HK-2 (cell line): ENCODE results near the gene TSPEAR.
"Not testable (repeated sequence)": the region's sequence is repeated elsewhere in the genome, so short reads cannot be mapped to it uniquely, and the experiment has no call there.

Experiments used
- DNase-seq: peaks from one replicate; pipeline ENCODE4 v3.0.0-alpha.2; 2018; ENCODE audit not compliant: unreplicated experiment

TSPEAR gene

DNA sequence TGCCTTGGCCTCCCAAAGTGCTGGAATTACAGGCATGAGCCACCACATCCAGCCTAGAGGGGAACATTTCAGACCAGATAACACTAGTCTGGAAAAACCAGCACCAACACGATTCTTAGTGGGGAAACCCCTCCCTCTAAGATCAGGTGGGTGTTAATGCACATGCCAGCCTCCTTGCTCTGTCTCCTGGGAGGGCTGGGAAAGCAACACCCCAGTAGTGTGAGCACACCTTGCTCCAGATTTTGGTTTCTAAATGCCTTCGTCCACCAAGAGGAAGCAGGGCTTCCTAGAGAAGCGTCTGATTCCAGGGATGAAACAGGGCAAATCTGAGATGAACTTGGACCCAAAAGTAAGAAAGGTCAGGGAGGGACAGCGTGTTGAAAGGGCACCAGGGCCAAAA, 140.1 kb downstream of the TSPEAR start:
- no peak for DNase-seq

DNA sequence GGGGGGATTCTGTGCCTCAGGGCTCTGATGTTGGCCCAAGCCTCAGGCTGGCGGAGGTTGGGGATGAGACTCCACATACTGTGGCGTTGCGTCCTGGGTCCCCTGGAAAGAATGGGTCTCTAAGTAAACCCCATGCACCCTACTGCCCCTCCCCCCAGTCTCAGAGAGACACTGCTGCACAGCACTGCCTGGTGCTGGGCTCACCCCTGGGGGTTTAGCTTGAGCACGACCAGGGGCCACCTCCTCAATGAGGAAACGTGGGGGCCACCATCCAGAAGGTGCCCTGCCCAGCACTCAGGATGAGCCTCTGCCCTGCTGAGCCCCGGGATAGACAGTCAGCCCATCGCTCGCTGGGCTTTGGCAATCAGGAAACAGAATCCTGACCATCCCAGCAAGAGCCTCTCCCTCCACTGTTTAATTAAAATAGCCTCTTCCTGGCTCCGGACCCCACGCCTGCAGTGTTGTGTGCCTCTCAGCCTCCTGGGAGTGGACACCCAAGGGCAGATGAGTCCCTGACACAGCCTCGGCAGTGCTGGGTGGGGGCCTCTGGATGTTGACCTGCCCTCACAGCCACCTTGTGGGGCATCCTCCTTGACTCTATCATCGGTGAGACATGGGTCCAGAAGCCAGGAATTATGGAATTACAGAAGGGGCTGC, 141.4 kb downstream of the TSPEAR start:
- DNase-seq: no peak

DNA sequence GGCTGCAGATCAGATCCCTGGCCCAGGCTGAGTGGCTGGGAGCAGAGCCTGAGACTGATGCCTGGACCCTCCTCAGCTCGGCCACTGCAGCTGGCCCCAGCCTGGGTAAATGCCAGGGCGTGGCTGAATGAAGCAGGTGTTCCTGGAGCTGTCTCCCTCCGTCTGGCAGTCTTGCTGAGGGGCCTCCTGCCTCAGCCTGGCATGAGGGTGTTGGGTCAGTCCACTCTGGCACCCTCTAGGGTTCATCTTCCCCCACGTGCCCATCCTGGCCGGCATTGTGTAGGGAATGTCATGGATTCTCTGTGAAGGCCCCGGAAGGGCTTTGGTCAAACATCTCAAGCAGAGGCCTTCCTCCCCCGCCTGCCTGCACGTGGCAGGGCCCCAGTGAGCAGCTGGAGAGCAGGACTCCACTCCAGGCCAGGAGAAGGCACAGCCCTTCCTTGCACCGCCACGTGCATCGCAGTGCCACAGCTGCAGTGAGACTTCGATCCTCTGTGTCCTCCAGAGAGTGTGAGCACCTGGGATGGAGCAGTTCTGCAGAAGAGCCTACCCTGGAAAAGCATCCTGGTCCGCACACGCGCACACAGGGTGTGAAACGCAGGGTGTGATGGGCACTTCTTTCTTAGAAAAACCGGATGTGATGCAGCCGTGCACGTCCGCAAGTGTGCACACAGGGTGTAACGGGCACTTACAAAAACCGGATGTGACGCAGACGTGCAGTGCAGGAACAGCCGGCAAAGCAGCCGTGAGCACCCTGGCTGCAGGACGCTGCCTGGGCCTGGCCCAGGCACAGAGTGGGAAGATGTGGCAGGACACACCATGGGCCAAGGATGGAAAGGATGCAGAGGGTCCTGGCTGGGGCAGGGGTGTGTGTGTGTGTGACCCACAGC, 142.5 kb downstream of the TSPEAR start:
- DNase-seq: no peak

DNA sequence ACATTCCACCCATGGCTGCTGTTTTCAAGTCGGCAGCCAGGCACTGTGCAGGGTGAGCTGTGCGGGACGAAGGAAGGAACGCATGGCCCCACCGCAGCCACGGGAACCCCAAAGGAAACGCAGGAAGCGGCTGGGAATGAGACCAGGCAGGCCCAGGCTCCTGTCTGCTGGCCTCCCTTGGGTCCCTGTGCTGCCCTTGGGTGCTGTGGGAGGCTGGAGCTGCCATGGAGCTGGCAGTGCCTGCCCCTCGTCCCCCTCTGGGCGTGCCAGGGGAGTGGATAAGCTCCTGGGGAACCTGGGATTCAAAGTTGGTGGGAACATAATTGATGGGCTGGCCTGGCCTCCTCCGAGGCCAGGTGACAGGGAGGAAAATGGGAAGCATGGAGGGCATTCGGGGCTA, 143.1 kb downstream of the TSPEAR start:
- DNase-seq: no peak

DNA sequence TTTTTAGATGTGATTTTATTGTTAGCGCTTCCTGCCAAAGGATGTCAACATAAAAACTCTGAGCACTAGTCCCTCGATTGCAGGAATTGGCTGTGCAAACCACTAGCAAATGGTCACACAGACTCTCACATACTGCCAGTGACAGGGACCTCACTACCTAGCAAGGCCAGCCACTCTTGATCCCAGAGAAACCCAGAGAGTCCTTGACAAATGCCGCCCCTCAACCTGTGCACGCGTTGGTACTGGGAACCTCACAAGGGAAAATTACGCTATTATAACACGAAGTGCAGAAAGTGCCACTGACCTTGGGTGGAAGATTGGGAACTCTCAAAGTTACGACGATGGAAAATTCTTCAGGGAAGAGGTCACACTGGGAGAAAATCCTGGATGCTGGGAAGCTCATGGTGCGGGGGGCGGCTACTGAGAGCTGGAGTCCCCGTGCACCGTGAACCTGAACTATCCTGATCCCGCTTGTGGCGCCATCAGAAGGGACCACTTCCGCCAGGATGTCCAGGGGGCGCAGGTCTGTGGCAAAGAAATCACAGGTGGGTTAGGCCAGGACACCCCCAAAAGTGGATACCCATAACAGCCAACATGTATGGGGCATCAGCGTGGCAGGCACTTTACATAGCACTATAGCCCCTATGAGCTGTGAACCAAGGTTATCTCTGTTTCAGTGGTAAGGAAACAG, 143.7 kb downstream of the TSPEAR start:
- no peak for DNase-seq

DNA sequence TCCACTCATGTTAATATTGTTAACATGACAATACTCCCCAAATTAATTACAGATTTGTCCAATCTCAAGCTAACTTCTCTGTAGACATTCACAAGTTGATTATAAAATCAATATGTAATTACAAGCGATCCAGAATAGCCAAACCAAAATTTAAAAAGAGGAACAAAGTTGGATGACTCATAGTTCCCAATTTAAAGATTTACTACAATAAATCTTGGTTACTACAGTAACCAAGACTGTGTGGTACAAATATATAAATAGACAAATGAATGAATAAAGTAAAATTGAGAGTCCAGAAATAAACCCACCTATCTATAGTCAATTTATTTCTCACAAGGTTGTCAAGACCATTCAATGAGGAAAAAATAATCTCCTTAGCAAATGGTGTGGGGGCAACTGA, 145.0 kb downstream of the TSPEAR start:
- DNase-seq: no peak

DNA sequence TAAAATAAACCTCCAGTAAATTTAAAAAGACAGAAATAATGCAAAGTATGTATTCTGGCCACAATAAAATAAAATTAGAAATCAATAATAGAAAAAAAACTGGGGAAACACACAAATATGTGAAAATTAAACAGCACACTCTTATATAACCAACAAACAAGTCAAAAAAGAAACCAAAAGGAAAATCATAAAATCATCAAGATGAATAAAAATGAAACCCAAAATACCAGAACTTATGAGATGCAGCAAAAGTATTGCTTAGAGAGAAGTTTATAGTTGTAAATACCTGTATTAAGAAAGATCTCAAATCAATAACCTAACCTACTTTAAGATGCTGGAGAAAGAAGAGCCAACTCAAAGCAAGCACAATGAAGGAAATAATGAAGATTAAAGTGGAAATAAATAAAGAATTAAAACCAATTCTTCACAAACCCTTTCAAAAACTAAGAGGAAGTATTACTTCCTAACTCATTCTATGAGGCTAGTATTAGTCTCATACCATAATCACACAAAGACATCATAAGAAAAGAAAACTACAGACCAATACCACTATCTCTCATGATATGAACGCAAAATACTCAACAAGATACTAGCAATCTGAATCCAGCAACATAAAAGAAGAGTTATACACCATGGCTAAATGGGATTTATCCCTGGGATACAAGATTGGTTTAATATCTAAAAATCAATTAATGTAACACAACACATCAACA, 146.3 kb downstream of the TSPEAR start:
- no peak for DNase-seq

DNA sequence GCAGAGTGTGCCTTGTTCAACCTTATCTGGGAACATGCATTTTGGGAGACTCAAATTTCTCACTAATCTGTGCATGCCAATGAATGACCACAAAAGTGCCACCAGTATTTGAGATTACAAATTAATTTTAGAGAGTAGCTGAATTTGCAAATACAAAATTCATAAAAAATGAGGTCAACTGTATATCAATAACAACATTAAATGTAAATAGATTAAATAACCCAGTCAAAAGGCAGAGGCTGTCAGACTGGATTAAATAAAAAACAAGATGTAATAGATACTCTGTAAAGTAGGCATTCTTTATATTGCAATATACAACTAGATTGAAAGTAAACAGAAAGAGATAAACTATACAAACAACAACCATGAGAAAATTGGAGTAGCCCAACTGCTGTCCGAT, 147.3 kb downstream of the TSPEAR start:
- DNase-seq: no peak

DNA sequence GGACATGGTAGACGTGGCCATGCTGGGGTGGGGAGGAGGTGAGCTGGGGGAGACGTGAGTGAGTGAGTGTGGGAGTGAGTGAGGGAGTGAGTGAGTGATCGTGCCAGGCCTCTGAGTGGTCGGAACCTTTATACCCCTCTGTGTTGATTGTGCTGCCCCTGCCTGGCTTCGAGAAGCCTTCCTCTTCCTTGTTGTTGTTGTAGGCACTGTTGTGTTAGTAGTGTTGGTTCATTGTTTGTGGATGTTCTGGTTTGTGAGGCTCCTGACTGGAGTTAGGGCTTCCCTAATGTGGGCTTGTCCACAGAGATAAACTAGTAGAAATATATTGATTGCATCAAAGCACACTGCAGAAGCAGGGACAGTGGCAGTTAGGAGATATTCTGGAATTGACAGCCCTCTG, 152.7 kb downstream of the TSPEAR start, which contains the start of gene KRTAP10-3:
Gene KRTAP10-3, minus strand, starts transcription at position 101 of the 400 bp plus-strand sequence. Its CDS starts 80 bp downstream, at position 21.
- DNase-seq: no peak

DNA sequence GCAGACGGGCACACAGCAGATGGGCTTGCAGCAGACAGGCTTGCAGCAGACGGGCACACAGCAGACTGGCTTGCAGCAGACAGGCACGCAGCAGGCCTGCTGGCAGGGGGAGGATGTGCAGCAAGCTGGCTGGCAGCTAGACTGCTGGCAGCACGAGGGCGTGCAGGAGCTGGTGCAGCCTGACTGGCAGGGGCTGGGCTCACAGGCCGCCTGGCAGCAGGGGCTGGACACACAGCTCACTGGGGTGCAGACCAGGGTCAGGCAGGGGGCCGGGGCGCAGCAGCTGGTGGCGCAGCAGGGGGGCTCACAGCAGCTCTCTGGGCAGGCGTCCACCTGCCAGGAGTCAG, 153.1 kb downstream of the TSPEAR start:
- not testable (repeated sequence) for DNase-seq

DNA sequence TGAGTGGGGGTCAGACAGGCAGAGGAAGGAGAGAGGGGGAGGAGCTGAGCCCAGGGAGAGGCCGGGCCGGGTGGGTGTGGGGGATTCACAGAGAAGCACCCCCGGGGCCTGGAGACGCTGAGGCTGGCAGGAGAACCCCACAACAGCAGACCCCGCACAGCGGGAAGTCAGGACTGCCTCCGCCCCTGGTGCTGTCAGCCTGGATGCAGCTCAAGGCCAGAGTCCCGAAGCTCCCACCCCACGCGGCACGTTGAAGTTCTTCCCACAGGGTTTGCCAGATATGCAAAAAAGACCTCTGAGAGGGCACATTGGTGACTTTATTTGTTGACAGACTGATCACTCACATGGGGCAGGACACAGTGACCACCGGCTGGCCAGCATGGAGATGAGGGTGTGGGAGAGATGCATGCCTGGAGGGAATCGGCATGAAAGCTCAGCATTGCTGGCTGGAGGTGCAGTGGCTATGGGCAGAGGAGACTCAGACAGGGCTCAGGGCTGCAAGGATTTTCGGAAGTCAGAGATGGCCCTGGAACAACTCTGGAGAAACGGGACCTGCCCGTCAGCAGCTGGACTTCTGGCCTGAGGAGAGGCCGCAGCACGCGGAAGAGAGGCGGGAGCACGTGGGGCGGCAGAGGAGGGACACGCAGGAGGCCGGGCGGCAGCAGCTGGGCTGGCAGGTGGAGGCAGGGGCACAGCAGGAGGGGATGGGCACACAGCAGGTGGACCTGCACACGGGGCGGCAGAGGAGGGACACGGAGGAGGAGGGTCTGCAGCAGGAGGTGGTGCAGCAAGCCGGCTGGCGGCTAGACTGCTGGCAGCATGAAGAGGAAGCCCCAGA, 153.7 kb downstream of the TSPEAR start:
- no peak for DNase-seq

DNA sequence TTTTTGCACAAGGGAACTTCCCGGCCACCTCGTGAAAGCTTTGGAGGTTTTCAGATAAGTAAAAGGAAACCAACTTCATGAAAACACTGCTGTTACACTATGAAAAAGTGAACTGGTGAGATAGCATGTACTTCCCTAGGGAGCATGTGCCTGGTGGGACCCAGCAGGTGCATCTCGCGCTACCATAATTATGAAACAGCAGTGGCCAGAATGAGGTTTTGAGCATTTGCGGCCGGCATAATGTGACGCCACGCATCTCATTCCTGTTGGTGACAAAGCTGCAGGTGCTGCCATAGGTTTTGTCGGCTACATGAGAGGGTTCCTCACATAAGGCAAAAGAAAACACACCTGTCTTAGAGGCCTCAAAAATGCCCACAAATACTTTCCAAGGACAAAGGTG, 154.5 kb downstream of the TSPEAR start:
- no peak for DNase-seq

DNA sequence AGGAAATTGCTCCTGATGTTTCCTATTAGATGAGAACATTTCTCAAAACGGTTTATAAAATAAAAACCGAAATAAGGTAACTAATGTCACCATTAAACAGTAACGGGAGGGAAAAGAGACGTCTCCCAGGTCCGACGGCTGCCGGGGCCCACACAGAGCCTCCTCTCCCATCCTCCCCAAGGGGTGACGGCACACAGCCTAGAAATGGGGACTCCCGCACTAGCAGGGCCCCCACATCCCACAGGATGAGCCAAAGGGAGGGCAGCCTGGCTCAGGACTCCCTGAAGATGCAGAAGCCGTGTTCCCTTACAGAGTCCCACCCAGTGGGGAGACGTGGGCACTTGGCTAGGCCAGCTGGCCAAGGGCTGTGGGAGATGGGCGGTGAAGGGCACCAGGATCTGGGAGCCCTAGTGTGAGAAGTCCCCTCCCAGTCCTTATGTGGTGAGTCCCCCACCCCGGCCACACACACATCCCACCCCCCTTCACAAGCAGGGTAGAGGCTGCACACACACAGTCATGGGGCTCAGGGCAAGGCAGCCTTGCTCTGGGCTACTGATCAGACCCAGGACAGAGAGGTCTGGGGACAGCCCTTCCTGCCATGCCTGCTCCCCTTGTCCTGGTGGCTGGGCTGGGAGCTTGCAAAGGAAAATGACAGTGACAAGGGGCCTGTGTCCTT, 156.0 kb downstream of the TSPEAR start:
- DNase-seq: no peak

DNA sequence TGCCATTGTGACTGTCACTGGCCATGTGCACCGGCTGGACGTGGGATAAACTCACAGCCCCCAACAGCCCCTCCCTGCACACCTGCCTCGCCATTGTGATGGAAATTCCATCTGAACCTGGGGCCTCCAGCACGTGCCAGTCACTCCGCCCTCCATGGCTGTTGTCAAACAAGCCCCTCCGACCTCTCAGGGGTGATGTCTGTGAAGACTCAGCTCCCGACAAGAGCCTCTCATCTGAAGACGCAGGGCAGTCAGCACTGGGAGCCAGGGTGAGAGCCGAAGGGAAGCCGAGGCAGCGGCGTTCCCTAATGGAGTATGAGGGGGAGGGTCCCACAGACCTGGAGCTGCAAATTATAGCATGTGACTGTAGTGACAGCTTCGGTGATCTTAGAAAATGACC, 158.7 kb downstream of the TSPEAR start:
- no peak for DNase-seq

DNA sequence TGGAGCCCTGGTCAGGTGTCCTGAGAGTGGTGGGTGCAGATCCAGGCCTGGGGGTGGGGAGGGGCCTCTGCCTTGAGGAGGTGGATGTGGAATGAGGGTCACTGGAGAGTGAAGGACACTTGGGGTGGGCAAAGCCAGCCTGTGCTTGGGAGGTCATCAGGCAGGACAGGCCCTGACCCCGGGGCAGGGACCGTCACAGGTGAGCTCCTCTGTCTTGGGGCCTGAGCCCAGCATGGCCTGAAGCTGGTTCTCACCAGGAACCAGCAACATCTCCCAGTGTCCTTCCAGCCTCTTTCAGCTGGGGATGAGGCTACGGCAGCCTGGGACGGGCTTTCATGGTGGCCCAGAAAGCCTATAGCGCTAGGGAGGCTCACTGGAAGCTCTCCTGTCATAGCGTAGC, 159.2 kb downstream of the TSPEAR start:
- no peak for DNase-seq

DNA sequence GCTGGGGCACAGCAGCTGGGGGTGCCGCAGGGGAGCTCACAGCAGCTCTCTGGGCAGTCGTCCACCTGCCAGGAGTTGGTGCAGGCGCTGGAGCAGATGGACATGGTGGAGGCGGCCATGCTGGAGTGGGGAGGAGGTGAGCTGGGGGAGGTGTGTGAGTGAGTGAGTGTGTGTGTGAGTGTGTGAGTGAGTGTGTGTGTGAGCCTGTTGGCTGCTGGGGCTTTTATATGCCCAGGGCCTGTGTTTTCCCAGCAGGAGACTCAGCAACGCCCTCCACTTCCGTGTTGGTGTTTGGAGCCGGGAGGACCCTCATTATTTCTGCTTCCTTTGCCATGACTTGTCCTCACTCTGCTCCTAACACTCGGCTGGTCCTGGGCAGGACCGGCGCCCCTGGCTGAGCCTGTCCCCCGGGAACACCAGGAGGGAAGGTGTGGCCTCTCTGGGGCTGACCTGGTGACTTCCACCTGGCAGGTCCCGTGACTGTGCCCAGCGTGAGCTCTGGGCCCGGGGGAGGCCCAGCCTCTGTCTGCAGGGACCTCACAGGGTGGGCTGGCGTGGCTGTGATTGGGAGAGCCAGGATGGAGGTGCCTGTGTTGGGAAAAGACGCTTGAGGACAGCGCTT, 159.9 kb downstream of the TSPEAR start, which contains the start of gene KRTAP10-2:
Gene KRTAP10-2, minus strand, starts transcription at position 166 of the 622 bp plus-strand sequence. Its CDS starts 47 bp downstream, at position 119.
- DNase-seq: no peak

DNA sequence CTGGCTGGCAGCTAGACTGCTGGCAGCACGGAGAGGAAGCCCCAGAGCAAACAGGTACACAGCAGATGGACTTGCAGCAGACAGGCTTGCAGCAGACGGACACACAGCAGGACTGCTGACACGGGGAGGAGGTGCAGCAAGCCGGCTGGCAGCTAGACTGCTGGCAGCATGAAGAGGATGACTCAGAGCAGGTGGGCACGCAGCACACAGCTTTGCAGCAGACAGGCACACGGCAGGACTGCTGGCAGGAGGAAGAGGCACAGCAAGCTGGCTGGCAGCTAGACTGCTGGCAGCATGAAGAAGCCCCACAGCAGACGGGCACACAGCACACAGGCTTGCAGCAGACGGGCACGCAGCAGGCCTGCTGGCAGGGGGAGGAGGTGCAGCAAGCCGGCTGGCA, 160.6 kb downstream of the TSPEAR start:
- DNase-seq: no peak

DNA sequence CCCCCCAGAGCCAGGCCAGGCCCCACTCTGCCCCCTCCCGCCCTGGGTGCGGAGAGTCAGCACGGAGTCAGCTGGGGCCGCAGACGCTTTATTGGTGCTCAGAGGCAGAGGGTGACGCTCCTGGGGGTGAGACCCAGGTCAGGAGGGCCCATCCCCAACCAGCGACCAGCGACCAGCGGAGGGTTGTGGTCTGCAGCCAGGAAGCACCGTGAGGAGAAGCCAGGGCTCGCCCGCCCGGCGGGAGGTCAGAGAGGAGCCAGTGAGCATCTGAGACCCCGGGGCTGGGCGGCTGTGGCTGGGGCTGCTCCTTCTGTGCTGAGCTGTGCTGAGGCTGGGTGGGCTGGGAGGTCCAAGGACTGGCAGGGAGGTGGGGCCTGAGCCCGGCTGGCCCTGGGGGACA, 161.1 kb downstream of the TSPEAR start:
- DNase-seq: not testable (repeated sequence)

DNA sequence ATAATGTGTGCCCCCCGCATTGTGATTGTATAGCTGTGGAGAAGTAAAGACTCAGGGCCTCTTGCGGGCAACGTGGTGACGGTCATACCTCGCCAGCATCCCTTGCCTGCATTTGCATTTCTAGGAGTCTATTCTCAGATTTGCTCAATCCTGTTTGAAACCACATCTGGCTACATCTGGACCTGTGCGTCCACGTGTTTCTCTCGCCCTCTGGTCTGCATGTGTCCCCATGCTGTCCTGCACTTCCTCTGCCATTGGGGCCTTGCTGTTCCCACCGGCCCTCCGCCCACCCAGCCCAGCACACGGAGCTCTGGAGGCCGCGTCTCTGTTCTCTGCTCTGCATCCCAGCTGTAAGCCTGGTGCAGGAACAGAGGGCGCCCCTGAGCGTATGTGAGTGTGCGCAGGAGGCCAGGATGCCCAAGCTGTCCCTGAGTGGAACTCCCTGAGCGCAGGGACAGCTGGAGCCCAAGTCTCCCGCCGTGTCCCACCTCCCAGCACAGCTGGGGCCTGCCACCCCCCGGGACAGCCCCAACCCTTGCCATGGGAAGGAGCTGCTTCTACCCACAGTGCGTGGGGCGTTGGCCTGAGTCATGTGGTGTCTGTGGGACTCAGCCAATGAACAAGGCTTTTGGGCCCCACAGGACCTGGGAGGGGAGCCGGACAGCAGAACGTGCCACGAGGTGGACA, 161.7 kb downstream of the TSPEAR start:
- DNase-seq: no peak
